Subcutaneous abdominal adipose tissue (tissue), 5 donors: Measurements from ENCODE around the gene PIP5K1B.
"Not testable (repeated sequence)": the region's sequence is repeated elsewhere in the genome, so short reads cannot be mapped to it uniquely, and the experiment has no call there.

Experiments used
- H3K27ac ChIP-seq: one replicate; pipeline ENCODE4 v1.7.0; 2013; ENCODE audit warnings: low read depth, mild to moderate bottlenecking, inconsistent platforms, low read length, moderate library complexity
- H3K27me3 ChIP-seq, 5 donors: one replicate each; pipeline ENCODE4 v1.7.0; 2013; ENCODE audit warnings: low read length in 5 of 5, inconsistent platforms in 1 of 5; ENCODE audit not compliant: control insufficient read depth in 5 of 5, insufficient read depth in 4 of 5
- H3K36me3 ChIP-seq, 5 donors: one replicate each; pipeline ENCODE4 v1.7.0; 2013; ENCODE audit warnings: low read length in 5 of 5; ENCODE audit not compliant: control insufficient read depth in 5 of 5, insufficient read depth in 5 of 5
- H3K4me1 ChIP-seq, 5 donors: one replicate each; pipeline ENCODE4 v1.7.0; 2013; ENCODE audit warnings: low read length in 5 of 5, mild to moderate bottlenecking in 3 of 5, moderate library complexity in 1 of 5; ENCODE audit not compliant: control insufficient read depth in 5 of 5, insufficient read depth in 5 of 5
- H3K4me3 ChIP-seq, 5 donors: one replicate each; pipeline ENCODE4 v1.7.0; 2013; ENCODE audit warnings: low read length in 5 of 5, low read depth in 1 of 5
- H3K9ac ChIP-seq, 5 donors: one replicate each; pipeline ENCODE4 v1.7.0; 2013; ENCODE audit warnings: low read length in 5 of 5, mild to moderate bottlenecking in 4 of 5, moderate library complexity in 3 of 5
- H3K9me3 ChIP-seq, 5 donors: one replicate each; pipeline ENCODE4 v1.7.0; 2013; ENCODE audit warnings: low read length in 5 of 5; ENCODE audit not compliant: control insufficient read depth in 5 of 5
- donor health status: healthy.
- donor health status: healthy.
- donor health status: healthy.
- donor health status: healthy.
- donor health status: healthy.

Gene PIP5K1B

DNA sequence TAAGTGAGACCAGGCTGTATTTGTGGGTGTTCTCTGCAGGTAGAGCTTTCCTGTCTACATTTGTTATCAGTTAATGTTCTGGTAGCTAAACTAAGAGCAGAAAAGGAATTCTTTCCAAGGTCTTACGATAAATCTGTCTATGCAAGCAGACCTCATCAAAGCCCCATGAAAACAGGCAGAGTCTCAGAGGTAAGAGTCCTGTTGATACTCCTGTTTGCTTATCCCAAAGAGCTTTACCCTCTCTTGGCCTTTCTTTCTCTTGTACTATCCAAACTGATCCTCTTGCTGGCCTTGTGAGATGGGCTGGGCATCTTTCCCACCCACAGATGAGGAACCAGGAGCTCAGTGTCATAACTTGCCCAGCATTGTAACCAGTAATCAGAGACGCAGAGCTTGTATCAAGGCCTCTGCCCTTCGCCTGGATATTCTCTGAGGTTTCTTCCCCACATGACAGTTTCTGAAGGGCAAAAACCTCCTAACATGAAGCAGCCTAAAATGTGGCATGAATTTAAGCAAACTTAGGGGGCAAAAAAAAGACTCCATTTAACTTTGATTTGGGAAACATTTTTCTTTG lies 275.4 kb downstream of the PIP5K1B start:
- Histone ChIP-seq H3K27ac (no peak overlapping the region), H3K4me3 (no peak overlapping the region), H3K36me3 (no peaks in the 10 kb centered on the region), H3K9ac (no peak overlapping the region), H3K27me3 (no peaks in the 10 kb centered on the region), H3K9me3 (no peaks in the 10 kb centered on the region), H3K4me1 (peaks cover 0 to 4% (median 0%) of the 10 kb centered on the region in 5 donors)

DNA sequence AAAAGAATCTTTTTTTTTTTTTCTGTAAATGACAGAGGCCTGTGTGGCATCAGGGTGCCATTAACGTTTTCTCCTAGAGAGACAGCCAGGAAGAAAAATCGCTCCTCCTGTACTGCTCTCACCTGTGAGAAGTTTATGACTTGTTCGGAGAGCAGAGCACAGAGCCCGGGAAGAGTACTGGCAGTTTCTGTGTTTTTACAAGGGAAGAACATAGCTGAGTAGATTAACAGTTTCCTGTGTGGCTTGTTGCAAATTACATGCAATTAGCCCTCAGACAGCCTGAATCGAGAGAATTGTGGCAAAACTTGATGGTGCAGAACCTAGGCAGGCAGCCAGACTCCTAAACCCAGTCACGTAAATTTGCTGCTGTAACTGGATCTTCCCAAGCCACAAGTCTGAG lies 276.7 kb downstream of the PIP5K1B start:
- H3K27me3 ChIP-seq, result no peaks in the 10 kb centered on the region
- H3K9me3 ChIP-seq, result no peaks in the 10 kb centered on the region
- no peak overlapping the region for H3K27ac ChIP-seq
- H3K4me3 ChIP-seq, result no peak overlapping the region
- no peak overlapping the region for H3K9ac ChIP-seq
- H3K4me1 ChIP-seq, result peaks cover 0 to 4% (median 0%) of the 10 kb centered on the region in 5 donors
- no peaks in the 10 kb centered on the region for H3K36me3 ChIP-seq

DNA sequence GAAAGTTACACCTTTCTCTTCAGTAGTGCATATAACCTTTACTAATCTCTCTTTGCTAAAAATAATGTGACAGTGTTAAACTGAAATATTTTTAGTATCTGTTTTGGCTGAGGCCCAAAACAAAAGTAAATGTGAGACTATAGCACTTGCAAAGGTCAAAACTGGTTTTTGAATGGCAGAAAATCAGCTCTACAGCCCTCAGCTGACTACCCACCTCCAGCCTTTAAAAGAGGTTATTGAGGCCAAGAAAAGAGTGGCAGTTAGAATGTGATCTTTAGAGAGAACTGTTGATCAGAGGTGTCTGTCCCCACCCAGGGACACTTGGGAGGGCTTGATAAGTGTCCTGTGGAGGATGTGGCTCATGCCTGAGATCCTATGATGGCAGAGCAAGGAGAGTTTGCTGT lies 278.0 kb downstream of the PIP5K1B start:
- H3K27ac ChIP-seq, result no peak overlapping the region
- no peaks in the 10 kb centered on the region for H3K36me3 ChIP-seq
- no peaks in the 10 kb centered on the region for H3K9me3 ChIP-seq
- no peaks in the 10 kb centered on the region for H3K27me3 ChIP-seq
- H3K9ac ChIP-seq, result no peak overlapping the region
- no peak overlapping the region for H3K4me3 ChIP-seq
- peaks cover 0 to 4% (median 0%) of the 10 kb centered on the region in 5 donors for H3K4me1 ChIP-seq

DNA sequence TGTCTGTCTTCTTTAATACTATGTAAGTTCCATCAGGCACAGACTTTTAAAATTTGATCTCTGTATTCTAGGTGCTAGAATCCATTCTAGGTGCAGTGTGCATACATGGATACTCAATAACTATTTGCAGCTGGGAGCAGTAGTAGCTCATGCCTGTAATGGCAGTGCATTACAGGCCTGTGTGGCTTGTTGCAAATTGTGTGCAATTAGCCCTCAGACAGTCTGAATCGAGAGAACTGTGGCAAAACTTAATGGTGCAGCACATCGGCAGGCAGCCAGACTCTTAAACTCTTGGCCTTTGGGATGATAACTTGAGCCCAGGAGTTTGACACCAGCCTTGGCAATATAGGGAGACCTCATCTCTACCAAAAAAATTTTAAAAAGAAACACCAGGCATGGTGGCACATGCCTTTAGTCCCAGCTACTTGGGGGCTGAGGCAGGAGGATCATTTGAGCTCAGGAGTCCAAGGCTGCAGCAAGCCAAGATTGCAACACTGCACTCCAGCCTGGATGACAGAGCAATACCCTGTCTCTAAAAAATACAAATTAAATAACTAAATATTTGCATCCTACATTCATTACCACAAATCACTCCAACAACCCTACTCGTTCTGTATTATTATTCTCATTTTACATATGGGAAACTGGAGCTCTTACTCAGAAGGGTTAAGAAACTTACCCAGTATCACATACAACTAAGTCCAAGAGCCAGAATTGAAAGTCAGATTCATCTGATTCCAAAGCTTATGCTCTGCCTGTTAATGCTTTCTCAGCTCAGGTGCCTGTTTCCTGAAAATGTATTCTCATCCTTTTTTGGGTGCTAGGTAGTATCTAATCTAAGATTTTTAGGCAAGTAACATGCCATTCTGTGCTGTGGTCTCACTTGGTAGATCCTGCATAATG lies 278.7 kb downstream of the PIP5K1B start:
- Histone ChIP-seq H3K27ac (no peak overlapping the region), H3K9me3 (no peaks in the 10 kb centered on the region), H3K27me3 (no peaks in the 10 kb centered on the region), H3K9ac (no peak overlapping the region), H3K4me3 (no peak overlapping the region), H3K4me1 (peaks cover 0 to 4% (median 0%) of the 10 kb centered on the region in 5 donors), H3K36me3 (no peaks in the 10 kb centered on the region)

DNA sequence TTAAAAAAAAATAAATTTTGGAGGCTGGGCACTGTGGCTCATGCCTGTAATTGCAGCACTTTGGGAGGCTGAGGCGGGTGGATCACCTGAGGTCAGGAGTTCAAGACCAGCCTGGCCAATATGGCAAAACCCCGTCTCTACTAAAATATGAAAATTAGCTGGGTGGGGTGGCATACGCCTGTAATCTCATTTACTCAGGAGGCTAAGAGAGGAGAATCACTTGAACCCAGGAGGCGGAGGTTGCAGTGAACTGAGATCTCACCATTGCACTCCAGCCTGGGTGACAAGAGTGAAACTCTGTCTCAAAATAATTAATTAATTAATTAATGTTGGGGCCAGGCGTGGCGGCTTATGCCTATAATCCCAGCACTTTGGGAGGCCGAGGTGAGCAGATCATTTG lies 281.9 kb downstream of the PIP5K1B start:
- H3K4me3 ChIP-seq, H3K9me3 ChIP-seq: not testable (repeated sequence)

DNA sequence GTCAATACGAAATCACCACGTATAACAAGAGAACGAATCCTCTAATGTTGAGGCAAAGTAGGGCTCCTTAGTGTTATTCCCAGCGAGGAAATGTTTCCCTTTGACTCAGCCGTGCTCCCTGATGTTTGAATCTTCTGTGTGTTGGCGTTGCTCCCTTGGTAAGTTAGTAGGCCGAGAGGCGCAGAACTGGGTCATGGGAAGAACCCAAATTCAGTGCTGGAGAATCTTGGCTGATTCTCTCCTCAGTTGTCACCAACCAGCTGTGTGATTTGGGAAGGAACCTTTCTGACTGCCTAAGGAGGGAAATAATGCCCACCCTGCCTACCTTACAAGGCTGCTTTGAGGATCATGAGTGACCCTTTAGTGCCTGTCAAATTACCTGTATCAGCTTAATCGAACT lies 286.4 kb downstream of the PIP5K1B start:
- Histone ChIP-seq H3K9me3 (no peaks in the 10 kb centered on the region), H3K4me3 (no peak overlapping the region), H3K36me3 (no peaks in the 10 kb centered on the region), H3K4me1 (peaks cover 0 to under 1% (median 0%) of the 10 kb centered on the region in 5 donors), H3K27ac (no peak overlapping the region), H3K27me3 (no peaks in the 10 kb centered on the region), H3K9ac (no peak overlapping the region)

More for the DNA sequence above, 281.9 kb downstream of the PIP5K1B start:
- not testable (repeated sequence) for H3K27ac ChIP-seq, H3K4me1 ChIP-seq, H3K27me3 ChIP-seq, H3K9ac ChIP-seq, H3K36me3 ChIP-seq

DNA sequence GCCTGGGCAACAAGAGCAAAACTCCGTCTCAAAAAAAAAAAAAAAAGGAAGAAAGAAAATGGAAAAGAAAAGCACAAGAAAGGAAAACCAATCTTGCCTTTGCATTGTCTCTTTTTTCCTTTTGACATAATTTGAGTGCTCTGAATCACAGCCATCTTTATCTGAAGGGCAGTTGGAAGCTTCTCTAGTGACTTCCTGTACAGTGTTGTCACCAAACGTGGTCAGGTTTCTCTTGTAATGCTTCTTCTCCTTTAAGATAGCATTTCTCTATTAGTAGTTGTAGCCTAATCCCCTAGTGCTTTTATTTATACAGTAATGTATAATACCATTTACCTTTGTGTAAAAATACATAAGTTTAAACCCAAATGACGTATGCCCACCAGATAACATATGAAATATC lies 290.7 kb downstream of the PIP5K1B start:
- Histone ChIP-seq H3K9me3 (no peaks in the 10 kb centered on the region), H3K36me3 (no peaks in the 10 kb centered on the region), H3K27ac (no peak overlapping the region), H3K27me3 (no peaks in the 10 kb centered on the region), H3K4me3 (no peak overlapping the region), H3K4me1 (peaks cover 0 to 20% (median 0%) of the 10 kb centered on the region in 5 donors), H3K9ac (no peak overlapping the region)

DNA sequence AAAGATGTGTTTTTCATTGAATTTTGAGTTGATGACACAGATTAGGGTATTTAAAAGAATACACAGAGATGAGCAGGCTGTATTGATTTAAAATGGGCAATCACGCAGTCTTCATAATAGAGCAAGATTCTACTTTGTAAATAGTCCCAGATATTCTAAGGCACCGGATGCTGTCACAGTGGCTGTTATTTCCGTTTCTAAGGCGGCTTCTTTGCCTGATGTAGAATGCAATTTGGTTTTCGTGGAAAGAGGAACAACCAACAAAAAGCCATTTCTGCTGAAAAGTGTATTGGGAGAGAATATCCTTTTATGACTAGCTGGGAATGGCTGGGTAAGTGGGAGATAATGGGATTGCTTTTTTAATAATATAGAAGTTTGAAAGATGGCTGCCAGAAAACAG lies 291.4 kb downstream of the PIP5K1B start:
- Histone ChIP-seq H3K27me3 (no peaks in the 10 kb centered on the region), H3K9me3 (no peaks in the 10 kb centered on the region), H3K36me3 (no peaks in the 10 kb centered on the region), H3K4me3 (peak overlapping the region in 3 of 5 donors; percentile 38 to 40 (median 40)), H3K4me1 (peaks cover 0 to 20% (median 0%) of the 10 kb centered on the region in 5 donors), H3K9ac (no peak overlapping the region), H3K27ac (no peak overlapping the region)

DNA sequence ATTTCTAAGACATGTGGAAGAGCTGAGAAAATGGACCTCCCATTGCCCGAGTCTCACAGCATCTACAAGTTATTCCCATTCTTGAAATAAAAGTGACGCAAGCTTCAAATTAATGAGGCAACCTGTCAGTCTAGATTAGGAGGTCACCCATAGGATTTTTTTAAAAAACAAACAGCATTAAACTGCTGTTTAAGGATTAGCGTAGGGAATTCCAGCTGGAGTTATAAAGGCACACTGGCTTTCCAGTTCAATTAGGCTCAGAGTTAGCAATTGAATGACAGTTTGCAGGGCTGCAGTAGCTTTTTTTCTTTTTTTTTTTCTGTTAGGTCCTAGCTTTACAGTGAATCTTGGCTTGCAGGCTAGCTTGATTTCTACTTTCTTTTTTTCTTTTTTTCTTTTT lies 292.6 kb downstream of the PIP5K1B start:
- Histone ChIP-seq H3K9me3 (no peaks in the 10 kb centered on the region), H3K4me3 (no peak overlapping the region), H3K36me3 (no peaks in the 10 kb centered on the region), H3K27ac (no peak overlapping the region), H3K9ac (no peak overlapping the region), H3K27me3 (no peaks in the 10 kb centered on the region), H3K4me1 (peaks cover 0 to 20% (median 0%) of the 10 kb centered on the region in 5 donors)

DNA sequence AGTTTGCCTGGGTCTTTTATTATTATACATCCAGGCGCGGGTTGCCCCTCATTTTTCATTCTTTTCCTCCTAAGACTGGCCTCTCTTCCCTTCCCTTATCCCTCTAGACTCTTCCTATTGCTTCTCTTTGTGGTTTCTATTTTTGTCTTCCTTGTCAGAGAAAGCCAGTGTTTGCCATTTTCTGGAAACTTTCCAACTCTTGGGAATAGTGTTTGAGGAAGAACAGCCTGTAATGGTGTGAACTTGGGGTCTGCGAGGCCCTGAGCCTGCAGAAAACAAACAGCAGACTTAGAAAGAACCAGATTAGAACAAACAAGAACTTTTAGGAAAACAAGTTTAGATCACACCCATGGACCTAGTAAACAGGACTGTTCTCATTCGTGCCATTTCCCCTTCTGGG lies 293.3 kb downstream of the PIP5K1B start:
- Histone ChIP-seq H3K27ac (no peak overlapping the region), H3K4me1 (peaks cover 0 to 20% (median 0%) of the 10 kb centered on the region in 5 donors), H3K4me3 (no peak overlapping the region), H3K36me3 (no peaks in the 10 kb centered on the region), H3K9me3 (no peaks in the 10 kb centered on the region), H3K9ac (no peak overlapping the region), H3K27me3 (no peaks in the 10 kb centered on the region)
